HL-60 (cell line): ENCODE data around the gene DPY19L3.

Experiments
- GABPA ChIP-seq: IDR thresholded peaks from 2 replicates; pipeline ENCODE4 v1.6.1; 2012; ENCODE audit warnings: low read depth
- POLR2AphosphoS5 ChIP-seq: IDR thresholded peaks from 2 replicates; pipeline ENCODE4 v1.6.1; 2012; ENCODE audit warnings: low read depth
- SPI1 ChIP-seq: IDR thresholded peaks from 2 replicates; pipeline ENCODE4 v1.6.1; 2012; ENCODE audit warnings: low read depth, mild to moderate bottlenecking, borderline replicate concordance
- TF ChIP-seq, protein P1 (sequence below): IDR thresholded peaks from one replicate; pipeline ENCODE4 v1.5.1; 2011; ENCODE audit warnings: low read length, control low read depth, inconsistent platforms; ENCODE audit not compliant: insufficient read depth

- TF ChIP-seq POLR2AphosphoS5, result no peak
- TF ChIP-seq, protein P1, sequence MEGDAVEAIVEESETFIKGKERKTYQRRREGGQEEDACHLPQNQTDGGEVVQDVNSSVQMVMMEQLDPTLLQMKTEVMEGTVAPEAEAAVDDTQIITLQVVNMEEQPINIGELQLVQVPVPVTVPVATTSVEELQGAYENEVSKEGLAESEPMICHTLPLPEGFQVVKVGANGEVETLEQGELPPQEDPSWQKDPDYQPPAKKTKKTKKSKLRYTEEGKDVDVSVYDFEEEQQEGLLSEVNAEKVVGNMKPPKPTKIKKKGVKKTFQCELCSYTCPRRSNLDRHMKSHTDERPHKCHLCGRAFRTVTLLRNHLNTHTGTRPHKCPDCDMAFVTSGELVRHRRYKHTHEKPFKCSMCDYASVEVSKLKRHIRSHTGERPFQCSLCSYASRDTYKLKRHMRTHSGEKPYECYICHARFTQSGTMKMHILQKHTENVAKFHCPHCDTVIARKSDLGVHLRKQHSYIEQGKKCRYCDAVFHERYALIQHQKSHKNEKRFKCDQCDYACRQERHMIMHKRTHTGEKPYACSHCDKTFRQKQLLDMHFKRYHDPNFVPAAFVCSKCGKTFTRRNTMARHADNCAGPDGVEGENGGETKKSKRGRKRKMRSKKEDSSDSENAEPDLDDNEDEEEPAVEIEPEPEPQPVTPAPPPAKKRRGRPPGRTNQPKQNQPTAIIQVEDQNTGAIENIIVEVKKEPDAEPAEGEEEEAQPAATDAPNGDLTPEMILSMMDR, result no peak
- TF ChIP-seq SPI1, result no peak
- no peak for TF ChIP-seq GABPA
Observed at GRCh38 chr19:32361574-32362317, 43.8 kb upstream of the DPY19L3 start.
